Measurements from ENCODE around the gene ALDH1A3.

Gene ALDH1A3

GRCh38 chr15:100890051-100890720 is 10.6 kb downstream of the ALDH1A3 start:
- Histone ChIP-seq H3K4me1 (peaks cover 1% of the 10 kb centered on the region; the same call in 1 of the 2 replicates), H3K36me3 (no peaks in the 10 kb centered on the region), H3K4me3 (ENCODE audit: low read depth, low read length) (no peak overlapping the region), H3K9me3 (no peaks in the 10 kb centered on the region), H3K27me3 (no peaks in the 10 kb centered on the region)
- no peak for TF ChIP-seq CTCF (IDR thresholded peaks at IDR 0.05; ENCODE audit: low read depth, low read length)
- no peak for DNase-seq

- no peak for TF ChIP-seq CTCF (IDR thresholded peaks at IDR 0.05; ENCODE audit: low read depth, low read length)
- H3K36me3 ChIP-seq: no peaks in the 10 kb centered on the region
- H3K27me3 ChIP-seq: no peaks in the 10 kb centered on the region
- H3K4me1 ChIP-seq: no peaks in the 10 kb centered on the region
- no peak overlapping the region for H3K4me3 ChIP-seq (ENCODE audit: low read depth, low read length)
- DNase-seq: no peak
- no peaks in the 10 kb centered on the region for H3K9me3 ChIP-seq
Measured at GRCh38 chr15:100890850-100891249, 11.2 kb downstream of the ALDH1A3 start.

- H3K36me3 ChIP-seq: no peaks in the 10 kb centered on the region
- no peak for TF ChIP-seq CTCF (IDR thresholded peaks at IDR 0.05; ENCODE audit: low read depth, low read length)
Measured at GRCh38 chr15:100891307-100892012, 11.8 kb downstream of the ALDH1A3 start.

GRCh38 chr15:100892013-100892355 is 12.4 kb downstream of the ALDH1A3 start:
- H3K36me3 ChIP-seq: no peaks in the 10 kb centered on the region
- no peak for DNase-seq
- H3K4me3 ChIP-seq (ENCODE audit: low read depth, low read length): no peak overlapping the region
- H3K9me3 ChIP-seq: no peaks in the 10 kb centered on the region
- TF ChIP-seq CTCF (IDR thresholded peaks at IDR 0.05; ENCODE audit: low read depth, low read length): no peak
- no peaks in the 10 kb centered on the region for H3K27me3 ChIP-seq
- H3K4me1 ChIP-seq: no peaks in the 10 kb centered on the region

More at GRCh38 chr15:100891307-100892012, 11.8 kb downstream of the ALDH1A3 start:
- DNase-seq: no peak
- H3K4me3 ChIP-seq (ENCODE audit: low read depth, low read length): no peak overlapping the region
- H3K27me3 ChIP-seq: no peaks in the 10 kb centered on the region
- H3K4me1 ChIP-seq: no peaks in the 10 kb centered on the region
- no peaks in the 10 kb centered on the region for H3K9me3 ChIP-seq

GRCh38 chr15:100893261-100893963 is 13.8 kb downstream of the ALDH1A3 start:
- Histone ChIP-seq H3K27me3 (no peaks in the 10 kb centered on the region), H3K4me3 (ENCODE audit: low read depth, low read length) (no peak overlapping the region), H3K9me3 (no peaks in the 10 kb centered on the region), H3K36me3 (no peaks in the 10 kb centered on the region), H3K4me1 (no peaks in the 10 kb centered on the region)
- no peak for DNase-seq
- no peak for TF ChIP-seq CTCF (IDR thresholded peaks at IDR 0.05; ENCODE audit: low read depth, low read length)

- no peak for TF ChIP-seq CTCF (IDR thresholded peaks at IDR 0.05; ENCODE audit: low read depth, low read length)
- Histone ChIP-seq H3K4me3 (ENCODE audit: low read depth, low read length) (no peak overlapping the region), H3K9me3 (no peaks in the 10 kb centered on the region), H3K36me3 (no peaks in the 10 kb centered on the region), H3K4me1 (no peaks in the 10 kb centered on the region), H3K27me3 (no peaks in the 10 kb centered on the region)
- no peak for DNase-seq
Measured at GRCh38 chr15:100893964-100894295, 14.3 kb downstream of the ALDH1A3 start.
